HEK293 (cell line): ENCODE measurements around the gene NRP1.

Source experiments
- CTCF ChIA-PET: fragments of 350-600 bp; formaldehyde crosslinking; extraction: SDS; loops from one replicate; lab custom pipeline; 2021; ENCODE audit warnings: antibody characterized with exemption; lab: Yijun Ruan, JAX
- POLR2A ChIA-PET: fragments of 300-600 bp; formaldehyde crosslinking; extraction: SDS; loops from one replicate; lab custom pipeline; 2020; ENCODE audit warnings: antibody characterized with exemption, inconsistent platforms; lab: Yijun Ruan, JAX
- H3K27ac ChIP-seq: fragments of 200-500 bp; sonication (Bioruptor generic); 2 replicates; pipeline ENCODE4 v1.5.1; 2014; ENCODE audit warnings: low read depth, low read length, control low read depth, inconsistent platforms; ENCODE audit errors: extremely low read depth
- H3K36me3 ChIP-seq, 2 experiments: fragments of 200-500 bp in 1 of 2; sonication (Bioruptor generic) in 1 of 2; 1 replicate in 1 of 2; 2 replicates in 1 of 2; pipeline ENCODE4 v1.5.1; 2014 to 2017; ENCODE audit warnings: inconsistent platforms in 2 of 2, low read length in 2 of 2; ENCODE audit not compliant: control insufficient read depth in 2 of 2, insufficient read depth in 1 of 2
- H3K4me1 ChIP-seq: fragments of 200-500 bp; sonication (Bioruptor generic); 2 replicates; pipeline ENCODE4 v1.5.1; 2014; ENCODE audit warnings: mild to moderate bottlenecking, low read length, inconsistent platforms; ENCODE audit not compliant: control insufficient read depth, insufficient read depth
- H3K4me3 ChIP-seq: 2 replicates; pipeline ENCODE4 v1.5.1; 2011; ENCODE audit warnings: low read depth, mild to moderate bottlenecking, control low read depth, low read length, moderate library complexity
- H3K9me3 ChIP-seq: fragments of 200-500 bp; sonication (Bioruptor generic); 2 replicates; pipeline ENCODE4 v1.5.1; 2014; ENCODE audit warnings: low read depth, low read length, inconsistent platforms; ENCODE audit not compliant: control insufficient read depth, insufficient read depth
- BCL11A ChIP-seq: fragments of 450-650 bp; formaldehyde crosslinking; IDR thresholded peaks from 2 replicates; pipeline ENCODE4 v1.5.1; 2016; ENCODE audit warnings: low read depth, missing biosample characterization, missing genetic modification characterization
- EGR2 ChIP-seq: fragments of 450-650 bp; formaldehyde crosslinking; IDR thresholded peaks from 2 replicates; pipeline ENCODE4 v1.5.1; 2016; ENCODE audit warnings: low read depth, missing biosample characterization, missing genetic modification characterization
- HOXD13 ChIP-seq: sonication (generic); formaldehyde crosslinking; IDR thresholded peaks from 2 replicates; pipeline ENCODE4 v1.8.0; 2022; ENCODE audit warnings: missing genetic modification reagents, borderline replicate concordance
- KLF10 ChIP-seq: fragments of 450-650 bp; IDR thresholded peaks from 2 replicates; pipeline ENCODE4 v1.5.1; 2018; ENCODE audit warnings: missing biosample characterization, mild to moderate bottlenecking, missing genetic modification characterization
- PRDM1 ChIP-seq: fragments of 450-650 bp; formaldehyde crosslinking; IDR thresholded peaks from 2 replicates; pipeline ENCODE4; 2016; ENCODE audit warnings: missing biosample characterization, missing genetic modification characterization
- ZFP3 ChIP-seq: fragments of 450-650 bp; formaldehyde crosslinking; IDR thresholded peaks from 2 replicates; pipeline ENCODE4 v1.5.1; 2016; ENCODE audit warnings: low read depth, missing biosample characterization, missing genetic modification characterization
- ZNF10 ChIP-seq: fragments of 450-650 bp; formaldehyde crosslinking; IDR thresholded peaks from 2 replicates; pipeline ENCODE4 v1.5.1; 2017; ENCODE audit warnings: missing biosample characterization, missing genetic modification characterization
- ZNF146 ChIP-seq: fragments of 450-650 bp; formaldehyde crosslinking; IDR thresholded peaks from 2 replicates; pipeline ENCODE4 v1.5.1; 2016; ENCODE audit warnings: missing biosample characterization, missing genetic modification characterization
- ZNF548 ChIP-seq: fragments of 450-650 bp; formaldehyde crosslinking; IDR thresholded peaks from 2 replicates; pipeline ENCODE4 v1.5.1; 2016; ENCODE audit warnings: missing biosample characterization, missing genetic modification characterization
- ZNF558 ChIP-seq: fragments of 450-650 bp; formaldehyde crosslinking; IDR thresholded peaks from 2 replicates; pipeline ENCODE4 v1.5.1; 2016; ENCODE audit warnings: missing biosample characterization, missing genetic modification characterization
- ZNF596 ChIP-seq: fragments of 450-650 bp; IDR thresholded peaks from 2 replicates; pipeline ENCODE4 v1.5.0; 2018; ENCODE audit warnings: missing biosample characterization, mild to moderate bottlenecking, missing genetic modification characterization, moderate library complexity
- ZNF623 ChIP-seq: fragments of 450-650 bp; formaldehyde crosslinking; IDR thresholded peaks from 2 replicates; pipeline ENCODE4 v1.5.1; 2016; ENCODE audit warnings: missing biosample characterization, missing genetic modification characterization
- ZNF658 ChIP-seq: fragments of 450-650 bp; formaldehyde crosslinking; IDR thresholded peaks from 2 replicates; pipeline ENCODE4; 2016; ENCODE audit warnings: missing biosample characterization, missing genetic modification characterization
- ZNF768 ChIP-seq: fragments of 450-650 bp; formaldehyde crosslinking; IDR thresholded peaks from 2 replicates; pipeline ENCODE4 v1.5.1; 2018; ENCODE audit warnings: missing biosample characterization, mild to moderate bottlenecking, missing genetic modification characterization
- ZNF776 ChIP-seq: fragments of 450-650 bp; formaldehyde crosslinking; IDR thresholded peaks from 2 replicates; pipeline ENCODE4 v1.5.0; 2017; ENCODE audit warnings: missing biosample characterization, missing genetic modification characterization, borderline replicate concordance
- ZNF830 ChIP-seq: fragments of 450-650 bp; IDR thresholded peaks from 2 replicates; pipeline ENCODE4 v1.5.0; 2018; ENCODE audit warnings: missing biosample characterization, missing genetic modification characterization, low read depth, mild to moderate bottlenecking, moderate library complexity
- TF ChIP-seq, protein P1 (sequence below): fragments of 450-650 bp; formaldehyde crosslinking; IDR thresholded peaks from 2 replicates; pipeline ENCODE4 v1.5.1; 2016; ENCODE audit warnings: missing biosample characterization, missing genetic modification characterization
- TF ChIP-seq, protein P2 (sequence below): fragments of 450-650 bp; IDR thresholded peaks from 2 replicates; pipeline ENCODE4 v1.5.1; 2018; ENCODE audit warnings: missing biosample characterization, mild to moderate bottlenecking, missing genetic modification characterization
- TF ChIP-seq, protein P3 (sequence below): fragments of 450-650 bp; formaldehyde crosslinking; IDR thresholded peaks from 2 replicates; pipeline ENCODE4 v1.5.1; 2017; ENCODE audit warnings: missing biosample characterization, missing genetic modification characterization
- TF ChIP-seq, protein P4 (sequence below): fragments of 450-650 bp; formaldehyde crosslinking; IDR thresholded peaks from 2 replicates; pipeline ENCODE4 v1.5.1; 2017; ENCODE audit warnings: missing biosample characterization, missing genetic modification characterization

The NRP1 gene

DNA sequence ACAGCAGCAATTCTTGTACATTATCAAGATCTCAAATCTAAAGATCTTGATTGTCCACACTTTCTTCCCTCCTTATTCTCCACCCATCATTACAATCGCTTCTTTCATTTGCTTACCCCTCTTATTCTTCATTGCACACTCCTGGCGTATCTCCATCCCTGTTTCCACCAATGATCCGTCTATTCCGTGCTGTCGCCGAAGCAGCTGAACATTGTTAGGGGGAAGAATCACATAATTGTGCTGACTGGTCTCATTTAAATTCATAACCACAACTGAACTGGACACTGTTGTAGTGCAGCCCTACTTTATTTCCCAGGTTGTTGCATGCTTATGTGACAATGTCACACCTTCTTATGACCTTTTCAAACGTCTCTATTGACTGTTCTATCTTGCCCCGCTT is 18.9 kb upstream of the NRP1 start:
- H3K4me3 ChIP-seq = no peak overlapping the region
- TF ChIP-seq, protein P1, sequence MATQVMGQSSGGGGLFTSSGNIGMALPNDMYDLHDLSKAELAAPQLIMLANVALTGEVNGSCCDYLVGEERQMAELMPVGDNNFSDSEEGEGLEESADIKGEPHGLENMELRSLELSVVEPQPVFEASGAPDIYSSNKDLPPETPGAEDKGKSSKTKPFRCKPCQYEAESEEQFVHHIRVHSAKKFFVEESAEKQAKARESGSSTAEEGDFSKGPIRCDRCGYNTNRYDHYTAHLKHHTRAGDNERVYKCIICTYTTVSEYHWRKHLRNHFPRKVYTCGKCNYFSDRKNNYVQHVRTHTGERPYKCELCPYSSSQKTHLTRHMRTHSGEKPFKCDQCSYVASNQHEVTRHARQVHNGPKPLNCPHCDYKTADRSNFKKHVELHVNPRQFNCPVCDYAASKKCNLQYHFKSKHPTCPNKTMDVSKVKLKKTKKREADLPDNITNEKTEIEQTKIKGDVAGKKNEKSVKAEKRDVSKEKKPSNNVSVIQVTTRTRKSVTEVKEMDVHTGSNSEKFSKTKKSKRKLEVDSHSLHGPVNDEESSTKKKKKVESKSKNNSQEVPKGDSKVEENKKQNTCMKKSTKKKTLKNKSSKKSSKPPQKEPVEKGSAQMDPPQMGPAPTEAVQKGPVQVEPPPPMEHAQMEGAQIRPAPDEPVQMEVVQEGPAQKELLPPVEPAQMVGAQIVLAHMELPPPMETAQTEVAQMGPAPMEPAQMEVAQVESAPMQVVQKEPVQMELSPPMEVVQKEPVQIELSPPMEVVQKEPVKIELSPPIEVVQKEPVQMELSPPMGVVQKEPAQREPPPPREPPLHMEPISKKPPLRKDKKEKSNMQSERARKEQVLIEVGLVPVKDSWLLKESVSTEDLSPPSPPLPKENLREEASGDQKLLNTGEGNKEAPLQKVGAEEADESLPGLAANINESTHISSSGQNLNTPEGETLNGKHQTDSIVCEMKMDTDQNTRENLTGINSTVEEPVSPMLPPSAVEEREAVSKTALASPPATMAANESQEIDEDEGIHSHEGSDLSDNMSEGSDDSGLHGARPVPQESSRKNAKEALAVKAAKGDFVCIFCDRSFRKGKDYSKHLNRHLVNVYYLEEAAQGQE (tag by site-specific recombination) = no peak
- TF ChIP-seq ZNF776 (tag by site-specific recombination) (no peak), HOXD13 (CRISPR knock-in tag) (no peak), ZNF830 (tag by site-specific recombination) (no peak), PRDM1 (no peak), ZFP3 (tag by site-specific recombination) (no peak), ZNF548 (no peak), ZNF596 (tag by site-specific recombination) (no peak), ZNF558 (tag by site-specific recombination) (no peak), ZNF146 (tag by site-specific recombination) (no peak)
- ChIA-PET CTCF (no interaction called here), POLR2A (no interaction called here)
- H3K4me1 ChIP-seq = peaks cover 7% of the 10 kb centered on the region; the same call in 1 of the 2 replicates
- no peaks in the 10 kb centered on the region for H3K36me3 ChIP-seq
- H3K9me3 ChIP-seq = no peaks in the 10 kb centered on the region
- no peak overlapping the region for H3K27ac ChIP-seq

DNA sequence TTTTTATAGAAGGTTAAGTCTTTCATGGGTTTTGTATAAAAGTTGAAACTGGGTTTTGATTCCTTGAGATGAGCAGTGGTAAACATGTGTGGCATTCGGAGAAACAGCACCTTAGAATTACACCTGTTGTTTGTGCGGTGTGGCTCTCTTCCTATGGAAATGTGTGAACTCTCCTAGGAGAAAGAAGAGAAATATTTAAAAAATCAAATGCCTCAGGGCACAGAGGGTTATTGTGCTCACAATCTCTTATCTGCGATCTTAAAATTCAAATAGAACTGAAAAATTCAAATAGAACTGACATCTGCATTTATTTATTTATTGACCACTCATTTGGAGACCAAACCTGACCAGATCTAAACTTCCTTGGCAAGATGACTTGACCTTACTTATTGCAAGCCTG is 18.1 kb upstream of the NRP1 start:
- peaks cover 7% of the 10 kb centered on the region; the same call in 1 of the 2 replicates for H3K4me1 ChIP-seq
- ChIA-PET POLR2A (no interaction called here), CTCF (no interaction called here)
- no peak overlapping the region for H3K4me3 ChIP-seq
- H3K27ac ChIP-seq = no peak overlapping the region
- no peaks in the 10 kb centered on the region for H3K36me3 ChIP-seq
- no peaks in the 10 kb centered on the region for H3K9me3 ChIP-seq
- TF ChIP-seq ZNF768 (tag by site-specific recombination) (no peak), KLF10 (tag by site-specific recombination) (no peak), ZNF10 (tag by site-specific recombination) (no peak), BCL11A (no peak), ZNF623 (no peak), ZNF658 (tag by site-specific recombination) (no peak), ZNF146 (tag by site-specific recombination) (no peak), EGR2 (tag by site-specific recombination) (no peak)
- TF ChIP-seq, protein P2, sequence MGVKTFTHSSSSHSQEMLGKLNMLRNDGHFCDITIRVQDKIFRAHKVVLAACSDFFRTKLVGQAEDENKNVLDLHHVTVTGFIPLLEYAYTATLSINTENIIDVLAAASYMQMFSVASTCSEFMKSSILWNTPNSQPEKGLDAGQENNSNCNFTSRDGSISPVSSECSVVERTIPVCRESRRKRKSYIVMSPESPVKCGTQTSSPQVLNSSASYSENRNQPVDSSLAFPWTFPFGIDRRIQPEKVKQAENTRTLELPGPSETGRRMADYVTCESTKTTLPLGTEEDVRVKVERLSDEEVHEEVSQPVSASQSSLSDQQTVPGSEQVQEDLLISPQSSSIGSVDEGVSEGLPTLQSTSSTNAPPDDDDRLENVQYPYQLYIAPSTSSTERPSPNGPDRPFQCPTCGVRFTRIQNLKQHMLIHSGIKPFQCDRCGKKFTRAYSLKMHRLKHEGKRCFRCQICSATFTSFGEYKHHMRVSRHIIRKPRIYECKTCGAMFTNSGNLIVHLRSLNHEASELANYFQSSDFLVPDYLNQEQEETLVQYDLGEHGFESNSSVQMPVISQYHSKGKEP (tag by site-specific recombination) = no peak
- TF ChIP-seq, protein P3, sequence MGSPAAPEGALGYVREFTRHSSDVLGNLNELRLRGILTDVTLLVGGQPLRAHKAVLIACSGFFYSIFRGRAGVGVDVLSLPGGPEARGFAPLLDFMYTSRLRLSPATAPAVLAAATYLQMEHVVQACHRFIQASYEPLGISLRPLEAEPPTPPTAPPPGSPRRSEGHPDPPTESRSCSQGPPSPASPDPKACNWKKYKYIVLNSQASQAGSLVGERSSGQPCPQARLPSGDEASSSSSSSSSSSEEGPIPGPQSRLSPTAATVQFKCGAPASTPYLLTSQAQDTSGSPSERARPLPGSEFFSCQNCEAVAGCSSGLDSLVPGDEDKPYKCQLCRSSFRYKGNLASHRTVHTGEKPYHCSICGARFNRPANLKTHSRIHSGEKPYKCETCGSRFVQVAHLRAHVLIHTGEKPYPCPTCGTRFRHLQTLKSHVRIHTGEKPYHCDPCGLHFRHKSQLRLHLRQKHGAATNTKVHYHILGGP = no peak
- TF ChIP-seq, protein P4, sequence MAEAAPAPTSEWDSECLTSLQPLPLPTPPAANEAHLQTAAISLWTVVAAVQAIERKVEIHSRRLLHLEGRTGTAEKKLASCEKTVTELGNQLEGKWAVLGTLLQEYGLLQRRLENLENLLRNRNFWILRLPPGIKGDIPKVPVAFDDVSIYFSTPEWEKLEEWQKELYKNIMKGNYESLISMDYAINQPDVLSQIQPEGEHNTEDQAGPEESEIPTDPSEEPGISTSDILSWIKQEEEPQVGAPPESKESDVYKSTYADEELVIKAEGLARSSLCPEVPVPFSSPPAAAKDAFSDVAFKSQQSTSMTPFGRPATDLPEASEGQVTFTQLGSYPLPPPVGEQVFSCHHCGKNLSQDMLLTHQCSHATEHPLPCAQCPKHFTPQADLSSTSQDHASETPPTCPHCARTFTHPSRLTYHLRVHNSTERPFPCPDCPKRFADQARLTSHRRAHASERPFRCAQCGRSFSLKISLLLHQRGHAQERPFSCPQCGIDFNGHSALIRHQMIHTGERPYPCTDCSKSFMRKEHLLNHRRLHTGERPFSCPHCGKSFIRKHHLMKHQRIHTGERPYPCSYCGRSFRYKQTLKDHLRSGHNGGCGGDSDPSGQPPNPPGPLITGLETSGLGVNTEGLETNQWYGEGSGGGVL (tag by site-specific recombination) = no peak
- TF ChIP-seq, protein P1 (tag by site-specific recombination) = no peak
